HEK293 (cell line): ENCODE data around the gene LRP5.
A peak's percentile ranks its signal among the peaks of the same experiment; 100 is the strongest.

ENCODE experiments used
- CTCF ChIA-PET: fragments of 350-600 bp; formaldehyde crosslinking; extraction: SDS; loops from one replicate; lab custom pipeline; 2021; ENCODE audit warnings: antibody characterized with exemption; lab: Yijun Ruan, JAX
- POLR2A ChIA-PET: fragments of 300-600 bp; formaldehyde crosslinking; extraction: SDS; loops from one replicate; lab custom pipeline; 2020; ENCODE audit warnings: antibody characterized with exemption, inconsistent platforms; lab: Yijun Ruan, JAX
- H3K27ac ChIP-seq: fragments of 200-500 bp; sonication (Bioruptor generic); 2 replicates; pipeline ENCODE4 v1.5.1; 2014; ENCODE audit warnings: low read depth, low read length, control low read depth, inconsistent platforms; ENCODE audit errors: extremely low read depth
- H3K36me3 ChIP-seq, 2 experiments: fragments of 200-500 bp in 1 of 2; sonication (Bioruptor generic) in 1 of 2; 1 replicate in 1 of 2; 2 replicates in 1 of 2; pipeline ENCODE4 v1.5.1; 2014 to 2017; ENCODE audit warnings: inconsistent platforms in 2 of 2, low read length in 2 of 2; ENCODE audit not compliant: control insufficient read depth in 2 of 2, insufficient read depth in 1 of 2
- H3K4me1 ChIP-seq: fragments of 200-500 bp; sonication (Bioruptor generic); 2 replicates; pipeline ENCODE4 v1.5.1; 2014; ENCODE audit warnings: mild to moderate bottlenecking, low read length, inconsistent platforms; ENCODE audit not compliant: control insufficient read depth, insufficient read depth
- H3K4me3 ChIP-seq: 2 replicates; pipeline ENCODE4 v1.5.1; 2011; ENCODE audit warnings: low read depth, mild to moderate bottlenecking, control low read depth, low read length, moderate library complexity
- H3K9me3 ChIP-seq: fragments of 200-500 bp; sonication (Bioruptor generic); 2 replicates; pipeline ENCODE4 v1.5.1; 2014; ENCODE audit warnings: low read depth, low read length, inconsistent platforms; ENCODE audit not compliant: control insufficient read depth, insufficient read depth
- EGR2 ChIP-seq: fragments of 450-650 bp; formaldehyde crosslinking; IDR thresholded peaks from 2 replicates; pipeline ENCODE4 v1.5.1; 2016; ENCODE audit warnings: low read depth, missing biosample characterization, missing genetic modification characterization
- MYNN ChIP-seq: fragments of 450-650 bp; formaldehyde crosslinking; IDR thresholded peaks from 2 replicates; pipeline ENCODE4 v1.5.1; 2016; ENCODE audit warnings: missing biosample characterization, missing genetic modification characterization, borderline replicate concordance
- OVOL3 ChIP-seq: fragments of 450-650 bp; formaldehyde crosslinking; IDR thresholded peaks from 2 replicates; pipeline ENCODE4 v1.5.1; 2016; ENCODE audit warnings: missing biosample characterization, missing genetic modification characterization
- RBAK ChIP-seq: fragments of 450-650 bp; formaldehyde crosslinking; IDR thresholded peaks from 2 replicates; pipeline ENCODE4 v1.5.1; 2016; ENCODE audit warnings: missing biosample characterization, missing genetic modification characterization
- ZBTB17 ChIP-seq: fragments of 450-650 bp; formaldehyde crosslinking; IDR thresholded peaks from 2 replicates; pipeline ENCODE4 v1.5.1; 2016; ENCODE audit warnings: missing biosample characterization, missing genetic modification characterization
- ZFHX2 ChIP-seq: fragments of 450-650 bp; formaldehyde crosslinking; conservative IDR thresholded peaks from 2 replicates; pipeline ENCODE4 v1.5.1; 2016; ENCODE audit warnings: missing biosample characterization, missing genetic modification characterization
- ZNF140 ChIP-seq: fragments of 450-650 bp; formaldehyde crosslinking; IDR thresholded peaks from 2 replicates; pipeline ENCODE4 v1.5.1; 2016; ENCODE audit warnings: missing biosample characterization, missing genetic modification characterization
- ZNF211 ChIP-seq: fragments of 450-650 bp; formaldehyde crosslinking; IDR thresholded peaks from 2 replicates; pipeline ENCODE4 v1.5.1; 2016; ENCODE audit warnings: low read depth, missing biosample characterization, missing genetic modification characterization
- ZNF214 ChIP-seq: fragments of 450-650 bp; formaldehyde crosslinking; IDR thresholded peaks from 2 replicates; pipeline ENCODE4 v1.5.1; 2017; ENCODE audit warnings: missing biosample characterization, mild to moderate bottlenecking, missing genetic modification characterization, borderline replicate concordance
- ZNF561 ChIP-seq: fragments of 450-650 bp; IDR thresholded peaks from 2 replicates; pipeline ENCODE4 v1.5.1; 2018; ENCODE audit warnings: missing biosample characterization, missing genetic modification characterization, borderline replicate concordance
- ZNF600 ChIP-seq: fragments of 450-650 bp; formaldehyde crosslinking; IDR thresholded peaks from 2 replicates; pipeline ENCODE4 v1.5.1; 2016; ENCODE audit warnings: missing biosample characterization, missing genetic modification characterization
- TF ChIP-seq, protein P1 (sequence below): fragments of 450-650 bp; formaldehyde crosslinking; IDR thresholded peaks from 2 replicates; pipeline ENCODE4 v1.5.1; 2016; ENCODE audit warnings: missing biosample characterization, missing genetic modification characterization
- TF ChIP-seq, protein P2 (sequence below): fragments of 450-650 bp; formaldehyde crosslinking; IDR thresholded peaks from 2 replicates; pipeline ENCODE4 v1.5.1; 2016; ENCODE audit warnings: missing biosample characterization, missing genetic modification characterization
- TF ChIP-seq, protein P3 (sequence below): fragments of 450-650 bp; formaldehyde crosslinking; IDR thresholded peaks from 2 replicates; pipeline ENCODE4 v1.5.1; 2017; ENCODE audit warnings: missing biosample characterization, missing genetic modification characterization

Gene LRP5

DNA sequence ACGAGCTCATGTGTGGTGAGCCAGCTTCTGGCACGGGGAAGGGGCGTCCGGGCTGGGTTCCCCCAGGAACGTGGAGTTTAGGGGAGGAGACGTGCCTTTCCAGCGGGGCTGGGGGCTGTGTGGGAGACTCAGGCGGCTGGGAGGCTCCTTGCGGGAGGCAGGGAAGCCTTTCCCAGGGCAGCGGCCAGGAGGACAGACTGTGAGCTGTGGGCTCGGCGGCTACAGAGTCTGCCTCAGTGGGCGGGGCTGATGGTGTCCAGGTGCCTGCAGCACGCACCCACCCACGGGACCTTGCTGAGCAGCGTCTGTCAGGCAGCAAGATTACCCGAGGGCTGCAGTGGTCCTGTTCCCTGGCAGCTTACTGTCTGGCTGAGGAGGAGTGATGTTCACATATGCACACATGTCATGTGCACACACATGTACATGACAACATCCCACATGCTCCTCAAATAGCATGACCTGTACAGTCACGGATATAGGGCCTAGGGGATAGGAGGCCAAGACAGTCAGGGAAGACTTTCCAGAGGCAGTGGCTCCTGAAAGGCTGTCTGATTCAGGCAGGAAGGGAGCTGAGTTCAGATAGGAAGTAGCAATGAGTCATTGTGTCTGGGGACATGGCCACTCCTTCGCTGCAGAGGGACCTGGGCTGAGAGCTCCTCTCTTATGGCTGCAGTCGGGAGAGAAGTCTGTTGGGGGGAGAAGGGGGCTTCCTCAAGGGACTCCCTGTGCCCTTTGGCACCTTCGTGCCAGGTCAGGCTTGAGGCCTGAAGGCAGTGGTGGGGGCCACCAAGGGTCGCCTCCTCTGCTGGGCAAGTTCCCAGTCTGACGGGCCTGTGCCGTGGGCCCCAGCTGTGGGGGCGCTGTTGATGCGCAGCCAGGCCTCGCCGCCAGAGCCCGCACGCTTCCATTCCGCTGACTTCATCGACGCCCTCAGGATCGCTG lies 124.9 kb downstream of the LRP5 start:
- Histone ChIP-seq H3K36me3 (peaks cover 0 to 53% of the 10 kb centered on the region in 2 experiments; a peak in 2 of 3 replicates), H3K27ac (no peak overlapping the region), H3K4me1 (peaks cover 10% of the 10 kb centered on the region; the same call in 1 of the 2 replicates), H3K4me3 (no peak overlapping the region), H3K9me3 (no peaks in the 10 kb centered on the region)
- ChIA-PET CTCF (no interaction called here), POLR2A (no interaction called here)
- TF ChIP-seq ZFHX2 (tag by site-specific recombination) (peak; percentile 32; the same call in 1 of the 2 replicates), EGR2 (tag by site-specific recombination) (peak; percentile 73), ZNF214 (tag by site-specific recombination) (no peak), MYNN (tag by site-specific recombination) (no peak), ZNF211 (no peak), ZNF600 (peak; percentile 36; the same call in 1 of the 2 replicates), ZNF561 (tag by site-specific recombination) (no peak), ZNF140 (tag by site-specific recombination) (no peak), OVOL3 (no peak)
- TF ChIP-seq, protein P1, sequence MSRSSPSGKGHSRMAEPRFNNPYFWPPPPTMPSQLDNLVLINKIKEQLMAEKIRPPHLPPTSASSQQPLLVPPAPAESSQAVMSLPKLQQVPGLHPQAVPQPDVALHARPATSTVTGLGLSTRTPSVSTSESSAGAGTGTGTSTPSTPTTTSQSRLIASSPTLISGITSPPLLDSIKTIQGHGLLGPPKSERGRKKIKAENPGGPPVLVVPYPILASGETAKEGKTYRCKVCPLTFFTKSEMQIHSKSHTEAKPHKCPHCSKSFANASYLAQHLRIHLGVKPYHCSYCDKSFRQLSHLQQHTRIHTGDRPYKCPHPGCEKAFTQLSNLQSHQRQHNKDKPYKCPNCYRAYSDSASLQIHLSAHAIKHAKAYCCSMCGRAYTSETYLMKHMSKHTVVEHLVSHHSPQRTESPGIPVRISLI (tag by site-specific recombination), result no peak
- TF ChIP-seq, protein P2, sequence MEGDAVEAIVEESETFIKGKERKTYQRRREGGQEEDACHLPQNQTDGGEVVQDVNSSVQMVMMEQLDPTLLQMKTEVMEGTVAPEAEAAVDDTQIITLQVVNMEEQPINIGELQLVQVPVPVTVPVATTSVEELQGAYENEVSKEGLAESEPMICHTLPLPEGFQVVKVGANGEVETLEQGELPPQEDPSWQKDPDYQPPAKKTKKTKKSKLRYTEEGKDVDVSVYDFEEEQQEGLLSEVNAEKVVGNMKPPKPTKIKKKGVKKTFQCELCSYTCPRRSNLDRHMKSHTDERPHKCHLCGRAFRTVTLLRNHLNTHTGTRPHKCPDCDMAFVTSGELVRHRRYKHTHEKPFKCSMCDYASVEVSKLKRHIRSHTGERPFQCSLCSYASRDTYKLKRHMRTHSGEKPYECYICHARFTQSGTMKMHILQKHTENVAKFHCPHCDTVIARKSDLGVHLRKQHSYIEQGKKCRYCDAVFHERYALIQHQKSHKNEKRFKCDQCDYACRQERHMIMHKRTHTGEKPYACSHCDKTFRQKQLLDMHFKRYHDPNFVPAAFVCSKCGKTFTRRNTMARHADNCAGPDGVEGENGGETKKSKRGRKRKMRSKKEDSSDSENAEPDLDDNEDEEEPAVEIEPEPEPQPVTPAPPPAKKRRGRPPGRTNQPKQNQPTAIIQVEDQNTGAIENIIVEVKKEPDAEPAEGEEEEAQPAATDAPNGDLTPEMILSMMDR (tag by site-specific recombination), result no peak

DNA sequence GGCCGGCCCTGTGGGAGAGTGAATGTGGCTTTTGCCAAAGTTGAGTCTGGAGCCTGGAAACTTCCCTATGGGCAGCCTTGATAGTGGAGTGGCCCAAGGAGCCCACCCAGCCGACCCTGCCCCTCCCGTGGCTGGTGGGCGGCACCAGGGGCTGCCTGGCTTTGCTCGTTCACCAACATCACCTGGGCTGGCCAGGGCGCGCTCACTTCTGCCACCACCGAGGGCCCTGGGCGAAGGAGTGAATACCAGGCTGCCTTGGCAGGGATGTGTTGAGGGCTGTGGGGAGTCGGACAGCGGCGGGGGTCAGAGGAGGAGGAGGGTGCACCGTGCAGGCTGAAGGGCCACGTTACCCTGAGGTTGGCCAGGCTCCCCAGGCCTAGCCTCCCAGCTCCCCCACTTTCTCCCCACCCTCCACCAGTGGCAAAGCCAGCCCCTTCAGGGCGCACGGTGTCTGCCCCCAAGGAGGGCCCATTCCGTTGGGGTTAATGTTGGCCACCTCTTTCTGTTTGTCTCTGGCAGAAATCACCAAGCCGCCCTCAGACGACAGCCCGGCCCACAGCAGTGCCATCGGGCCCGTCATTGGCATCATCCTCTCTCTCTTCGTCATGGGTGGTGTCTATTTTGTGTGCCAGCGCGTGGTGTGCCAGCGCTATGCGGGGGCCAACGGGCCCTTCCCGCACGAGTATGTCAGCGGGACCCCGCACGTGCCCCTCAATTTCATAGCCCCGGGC lies 125.7 kb downstream of the LRP5 start:
- H3K27ac ChIP-seq, result no peak overlapping the region
- no peaks in the 10 kb centered on the region for H3K9me3 ChIP-seq
- POLR2A ChIA-PET, result no interaction called here
- TF ChIP-seq RBAK (tag by site-specific recombination), result no peak
- H3K4me3 ChIP-seq, result no peak overlapping the region
- peaks cover 11% of the 10 kb centered on the region; the same call in 1 of the 2 replicates for H3K4me1 ChIP-seq
- CTCF ChIA-PET, result no interaction called here
- H3K36me3 ChIP-seq, result peaks cover 0 to 47% of the 10 kb centered on the region in 2 experiments; a peak in 2 of 3 replicates

DNA sequence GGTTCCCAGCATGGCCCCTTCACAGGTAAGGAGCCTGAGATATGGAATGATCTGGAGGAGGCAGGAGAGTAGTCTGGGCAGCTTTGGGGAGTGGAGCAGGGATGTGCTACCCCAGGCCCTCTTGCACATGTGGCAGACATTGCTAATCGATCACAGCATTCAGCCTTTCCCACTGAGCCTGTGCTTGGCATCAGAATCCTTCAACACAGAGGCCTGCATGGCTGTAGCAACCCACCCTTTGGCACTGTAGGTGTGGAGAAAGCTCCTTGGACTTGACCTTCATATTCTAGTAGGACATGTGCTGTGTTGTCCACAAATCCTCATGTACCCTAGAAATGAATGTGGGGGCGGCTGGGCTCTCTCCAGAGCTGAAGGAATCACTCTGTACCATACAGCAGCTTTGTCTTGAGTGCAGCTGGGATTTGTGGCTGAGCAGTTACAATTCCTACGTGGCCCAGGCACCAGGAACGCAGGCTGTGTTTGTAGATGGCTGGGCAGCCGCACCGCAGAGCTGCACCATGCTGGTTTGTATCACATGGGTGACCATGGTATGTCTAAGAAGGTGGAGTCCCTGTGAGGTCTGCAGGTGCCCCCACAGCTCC lies 126.4 kb downstream of the LRP5 start:
- no peaks in the 10 kb centered on the region for H3K9me3 ChIP-seq
- no peak overlapping the region for H3K27ac ChIP-seq
- peaks cover 11% of the 10 kb centered on the region; the same call in 1 of the 2 replicates for H3K4me1 ChIP-seq
- POLR2A ChIA-PET, result no interaction called here
- H3K36me3 ChIP-seq, result peaks cover 0 to 41% of the 10 kb centered on the region in 2 experiments; a peak in 2 of 3 replicates
- H3K4me3 ChIP-seq, result no peak overlapping the region
- TF ChIP-seq, protein P3, sequence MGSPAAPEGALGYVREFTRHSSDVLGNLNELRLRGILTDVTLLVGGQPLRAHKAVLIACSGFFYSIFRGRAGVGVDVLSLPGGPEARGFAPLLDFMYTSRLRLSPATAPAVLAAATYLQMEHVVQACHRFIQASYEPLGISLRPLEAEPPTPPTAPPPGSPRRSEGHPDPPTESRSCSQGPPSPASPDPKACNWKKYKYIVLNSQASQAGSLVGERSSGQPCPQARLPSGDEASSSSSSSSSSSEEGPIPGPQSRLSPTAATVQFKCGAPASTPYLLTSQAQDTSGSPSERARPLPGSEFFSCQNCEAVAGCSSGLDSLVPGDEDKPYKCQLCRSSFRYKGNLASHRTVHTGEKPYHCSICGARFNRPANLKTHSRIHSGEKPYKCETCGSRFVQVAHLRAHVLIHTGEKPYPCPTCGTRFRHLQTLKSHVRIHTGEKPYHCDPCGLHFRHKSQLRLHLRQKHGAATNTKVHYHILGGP (tag by site-specific recombination), result no peak
- peak; percentile 79 for TF ChIP-seq ZBTB17
- CTCF ChIA-PET, result no interaction called here
